ENCODE measurements around the gene EIF4B. TPM values are rescaled to one million over a fixed set of nuclear protein-coding genes. Genes with fewer than 3 reads are reported as not detected.

Gene EIF4B
- total and polyA plus RNA-seq, 2 of the 13 experiments (the other 11 are each of a cell fraction or from before 2014, with no cell fraction given), result 416 to 548 TPM

DNA sequence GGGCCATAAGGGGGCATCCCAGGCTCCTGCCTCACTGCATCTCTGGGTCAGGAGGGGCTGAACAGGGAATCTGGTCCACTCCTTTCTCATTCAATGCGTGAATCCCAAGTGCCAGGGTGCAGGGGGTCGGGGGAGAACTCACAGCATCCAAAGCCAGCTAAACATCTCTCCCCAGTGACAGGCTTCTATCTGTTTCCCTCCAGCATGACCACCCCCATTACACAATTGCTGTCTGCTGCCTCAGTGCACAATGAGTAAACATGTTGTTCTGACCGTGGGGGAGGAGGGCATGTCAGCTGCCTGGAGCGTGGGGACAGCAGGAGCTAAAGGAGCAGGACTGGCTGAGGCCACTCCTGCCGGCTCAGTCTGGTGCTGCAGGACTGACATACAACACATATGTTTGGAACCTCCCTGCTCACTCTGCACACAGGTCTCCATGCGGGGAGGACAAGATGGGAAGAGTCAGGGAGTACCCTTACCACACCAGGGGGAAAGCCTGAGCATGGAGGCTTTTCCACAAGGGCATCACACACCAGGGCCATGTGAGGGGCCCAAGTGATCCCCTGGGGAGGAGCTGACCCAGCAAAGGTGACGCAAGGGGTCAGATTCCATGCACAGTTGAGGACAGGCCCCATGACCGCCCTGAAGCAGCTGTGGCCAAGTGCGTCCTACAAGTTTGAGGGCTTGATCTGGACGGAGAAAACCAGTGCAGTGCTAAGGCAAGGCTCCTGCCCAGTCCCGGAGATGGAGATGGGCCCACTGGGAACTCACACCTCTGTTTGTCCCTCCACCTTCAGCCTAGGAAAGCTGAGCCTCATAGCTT lies 45.0 kb downstream of the EIF4B start (continued):
- TF ChIP-seq, protein P1, sequence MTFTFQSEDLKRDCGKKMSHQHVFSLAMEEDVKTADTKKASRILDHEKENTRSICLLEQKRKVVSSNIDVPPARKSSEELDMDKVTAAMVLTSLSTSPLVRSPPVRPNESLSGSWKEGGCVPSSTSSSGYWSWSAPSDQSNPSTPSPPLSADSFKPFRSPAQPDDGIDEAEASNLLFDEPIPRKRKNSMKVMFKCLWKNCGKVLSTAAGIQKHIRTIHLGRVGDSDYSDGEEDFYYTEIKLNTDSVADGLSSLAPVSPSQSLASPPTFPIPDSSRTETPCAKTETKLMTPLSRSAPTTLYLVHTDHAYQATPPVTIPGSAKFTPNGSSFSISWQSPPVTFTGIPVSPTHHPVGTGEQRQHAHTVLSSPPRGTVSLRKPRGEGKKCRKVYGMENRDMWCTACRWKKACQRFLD (CRISPR knock-in tag; IDR thresholded peaks at IDR 0.05; ENCODE audit: borderline replicate concordance), result no peak
- TF ChIP-seq, protein P2, sequence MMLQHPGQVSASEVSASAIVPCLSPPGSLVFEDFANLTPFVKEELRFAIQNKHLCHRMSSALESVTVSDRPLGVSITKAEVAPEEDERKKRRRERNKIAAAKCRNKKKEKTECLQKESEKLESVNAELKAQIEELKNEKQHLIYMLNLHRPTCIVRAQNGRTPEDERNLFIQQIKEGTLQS (CRISPR knock-in tag; IDR thresholded peaks at IDR 0.05), result peak; percentile 84; the same call in 1 of the 2 replicates
- TF ChIP-seq ZNF660 (CRISPR knock-in tag; IDR thresholded peaks at IDR 0.05; ENCODE audit: borderline replicate concordance, low read depth) (no peak), ZNF10 (CRISPR knock-in tag; IDR thresholded peaks at IDR 0.05; ENCODE audit: borderline replicate concordance, low read depth) (no peak), AGO1 (IDR thresholded peaks at IDR 0.05; ENCODE audit: low read depth, low read length, poor library complexity, severe bottlenecking) (no peak), GLI4 (CRISPR knock-in tag; IDR thresholded peaks at IDR 0.05; ENCODE audit: borderline replicate concordance) (no peak), GABPB1 (CRISPR knock-in tag; IDR thresholded peaks at IDR 0.05) (peak; percentile 46; the same call in 1 of the 2 replicates), KAT8 (CRISPR knock-in tag; IDR thresholded peaks at IDR 0.05) (no peak), ZNF644 (CRISPR knock-in tag; IDR thresholded peaks at IDR 0.05; ENCODE audit: low read depth) (no peak), ZNF569 (CRISPR knock-in tag; IDR thresholded peaks at IDR 0.05; ENCODE audit: borderline replicate concordance) (no peak), ZFP1 (CRISPR knock-in tag; IDR thresholded peaks at IDR 0.05) (no peak), KLF16 (CRISPR knock-in tag; IDR thresholded peaks at IDR 0.05) (peak in 1 of 2 experiments; percentile 60; a peak in 1 of 4 replicates), ZNF788 (CRISPR knock-in tag; IDR thresholded peaks at IDR 0.05; ENCODE audit: borderline replicate concordance) (peak; percentile 90; the same call in 1 of the 2 replicates), ZNF780A (CRISPR knock-in tag; IDR thresholded peaks at IDR 0.05) (no peak), SUZ12 (IDR thresholded peaks at IDR 0.05; ENCODE audit: low read depth, low read length) (no peak), KDM1A (CRISPR knock-in tag; IDR thresholded peaks at IDR 0.05) (no peak), ATF7-NPFF (CRISPR knock-in tag; IDR thresholded peaks at IDR 0.05; ENCODE audit: low read depth) (no peak), TBP (CRISPR knock-in tag; IDR thresholded peaks at IDR 0.05) (no peak), U2AF2 (IDR thresholded peaks at IDR 0.05; ENCODE audit: low read depth, low read length) (no peak)
- TF ChIP-seq, protein P3, sequence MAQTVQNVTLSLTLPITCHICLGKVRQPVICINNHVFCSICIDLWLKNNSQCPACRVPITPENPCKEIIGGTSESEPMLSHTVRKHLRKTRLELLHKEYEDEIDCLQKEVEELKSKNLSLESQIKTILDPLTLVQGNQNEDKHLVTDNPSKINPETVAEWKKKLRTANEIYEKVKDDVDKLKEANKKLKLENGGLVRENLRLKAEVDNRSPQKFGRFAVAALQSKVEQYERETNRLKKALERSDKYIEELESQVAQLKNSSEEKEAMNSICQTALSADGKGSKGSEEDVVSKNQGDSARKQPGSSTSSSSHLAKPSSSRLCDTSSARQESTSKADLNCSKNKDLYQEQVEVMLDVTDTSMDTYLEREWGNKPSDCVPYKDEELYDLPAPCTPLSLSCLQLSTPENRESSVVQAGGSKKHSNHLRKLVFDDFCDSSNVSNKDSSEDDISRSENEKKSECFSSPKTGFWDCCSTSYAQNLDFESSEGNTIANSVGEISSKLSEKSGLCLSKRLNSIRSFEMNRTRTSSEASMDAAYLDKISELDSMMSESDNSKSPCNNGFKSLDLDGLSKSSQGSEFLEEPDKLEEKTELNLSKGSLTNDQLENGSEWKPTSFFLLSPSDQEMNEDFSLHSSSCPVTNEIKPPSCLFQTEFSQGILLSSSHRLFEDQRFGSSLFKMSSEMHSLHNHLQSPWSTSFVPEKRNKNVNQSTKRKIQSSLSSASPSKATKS (CRISPR knock-in tag; IDR thresholded peaks at IDR 0.05), result no peak
- TF ChIP-seq, protein P4, sequence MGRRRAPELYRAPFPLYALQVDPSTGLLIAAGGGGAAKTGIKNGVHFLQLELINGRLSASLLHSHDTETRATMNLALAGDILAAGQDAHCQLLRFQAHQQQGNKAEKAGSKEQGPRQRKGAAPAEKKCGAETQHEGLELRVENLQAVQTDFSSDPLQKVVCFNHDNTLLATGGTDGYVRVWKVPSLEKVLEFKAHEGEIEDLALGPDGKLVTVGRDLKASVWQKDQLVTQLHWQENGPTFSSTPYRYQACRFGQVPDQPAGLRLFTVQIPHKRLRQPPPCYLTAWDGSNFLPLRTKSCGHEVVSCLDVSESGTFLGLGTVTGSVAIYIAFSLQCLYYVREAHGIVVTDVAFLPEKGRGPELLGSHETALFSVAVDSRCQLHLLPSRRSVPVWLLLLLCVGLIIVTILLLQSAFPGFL (CRISPR knock-in tag; IDR thresholded peaks at IDR 0.05), result no peak
- TF ChIP-seq, protein P5, sequence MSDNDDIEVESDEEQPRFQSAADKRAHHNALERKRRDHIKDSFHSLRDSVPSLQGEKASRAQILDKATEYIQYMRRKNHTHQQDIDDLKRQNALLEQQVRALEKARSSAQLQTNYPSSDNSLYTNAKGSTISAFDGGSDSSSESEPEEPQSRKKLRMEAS (IDR thresholded peaks at IDR 0.05), result no peak
- TF ChIP-seq, protein P6, sequence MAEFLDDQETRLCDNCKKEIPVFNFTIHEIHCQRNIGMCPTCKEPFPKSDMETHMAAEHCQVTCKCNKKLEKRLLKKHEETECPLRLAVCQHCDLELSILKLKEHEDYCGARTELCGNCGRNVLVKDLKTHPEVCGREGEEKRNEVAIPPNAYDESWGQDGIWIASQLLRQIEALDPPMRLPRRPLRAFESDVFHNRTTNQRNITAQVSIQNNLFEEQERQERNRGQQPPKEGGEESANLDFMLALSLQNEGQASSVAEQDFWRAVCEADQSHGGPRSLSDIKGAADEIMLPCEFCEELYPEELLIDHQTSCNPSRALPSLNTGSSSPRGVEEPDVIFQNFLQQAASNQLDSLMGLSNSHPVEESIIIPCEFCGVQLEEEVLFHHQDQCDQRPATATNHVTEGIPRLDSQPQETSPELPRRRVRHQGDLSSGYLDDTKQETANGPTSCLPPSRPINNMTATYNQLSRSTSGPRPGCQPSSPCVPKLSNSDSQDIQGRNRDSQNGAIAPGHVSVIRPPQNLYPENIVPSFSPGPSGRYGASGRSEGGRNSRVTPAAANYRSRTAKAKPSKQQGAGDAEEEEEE (CRISPR knock-in tag; IDR thresholded peaks at IDR 0.05; ENCODE audit: borderline replicate concordance), result peak; percentile 64; the same call in 1 of the 2 replicates
